Hepatocyte (in vitro differentiated cells): ENCODE measurements around the gene GRK4. TPM values are rescaled to one million over a fixed set of nuclear protein-coding genes. Genes with fewer than 3 reads are reported as not detected.

Experiments used
- DNase-seq: peaks from one replicate; pipeline ENCODE4 v3.0.0-alpha.2; 2016; ENCODE audit warnings: low spot score
- H2AFZ ChIP-seq: fragments of 200-600 bp; sonication (generic); 2 replicates; pipeline ENCODE4 v1.6.0; 2016; ENCODE audit warnings: antibody characterized with exemption, mild to moderate bottlenecking
- H3K27ac ChIP-seq: fragments of 200-600 bp; sonication (generic); 2 replicates; pipeline ENCODE4 v1.5.1; 2016; ENCODE audit warnings: mild to moderate bottlenecking
- H3K27me3 ChIP-seq: fragments of 200-600 bp; sonication (generic); 2 replicates; pipeline ENCODE4 v1.6.1; 2016
- H3K36me3 ChIP-seq: fragments of 200-600 bp; sonication (generic); replicated peaks from 2 replicates; pipeline ENCODE4 v1.5.1; 2016; ENCODE audit warnings: low read depth; ENCODE audit not compliant: insufficient read depth
- H3K4me1 ChIP-seq: fragments of 200-600 bp; sonication (generic); 2 replicates; pipeline ENCODE4 v1.5.1; 2016; ENCODE audit warnings: mild to moderate bottlenecking, moderate library complexity; ENCODE audit not compliant: insufficient read depth
- H3K4me2 ChIP-seq: fragments of 200-600 bp; sonication (generic); 2 replicates; pipeline ENCODE4 v1.6.0; 2016
- H3K4me3 ChIP-seq: fragments of 200-600 bp; sonication (generic); 2 replicates; pipeline ENCODE4 v1.5.1; 2016; ENCODE audit warnings: mild to moderate bottlenecking
- H3K79me2 ChIP-seq: fragments of 200-600 bp; sonication (generic); 2 replicates; pipeline ENCODE4 v1.6.0; 2017; ENCODE audit warnings: mild to moderate bottlenecking
- H3K9me2 ChIP-seq: fragments of 200-600 bp; sonication (generic); replicated peaks from 2 replicates; pipeline ENCODE4 v1.6.0; 2017; ENCODE audit warnings: mild to moderate bottlenecking; ENCODE audit not compliant: insufficient read depth
- H3K9me3 ChIP-seq: fragments of 200-600 bp; sonication (generic); 2 replicates; pipeline ENCODE4 v1.5.1; 2016; ENCODE audit warnings: low read depth, mild to moderate bottlenecking
- H4K20me1 ChIP-seq: fragments of 200-600 bp; sonication (generic); 2 replicates; pipeline ENCODE4 v1.6.0; 2016; ENCODE audit warnings: mild to moderate bottlenecking; ENCODE audit not compliant: insufficient read depth, poor library complexity, severe bottlenecking
- CTCF ChIP-seq: fragments of 200-600 bp; sonication (generic); IDR thresholded peaks from 2 replicates; pipeline ENCODE4 v1.5.1; 2016; ENCODE audit warnings: antibody characterized with exemption, mild to moderate bottlenecking; ENCODE audit not compliant: poor library complexity
- EZH2 ChIP-seq: fragments of 200-600 bp; sonication (generic); IDR thresholded peaks from 2 replicates; pipeline ENCODE4 v1.6.1; 2016; ENCODE audit warnings: antibody characterized with exemption, mild to moderate bottlenecking, borderline replicate concordance
- EZH2phosphoT487 ChIP-seq: fragments of 200-600 bp; sonication (generic); IDR thresholded peaks from one replicate; pipeline ENCODE4 v1.6.1; 2018; ENCODE audit warnings: antibody characterized with exemption, mild to moderate bottlenecking, low read depth, moderate library complexity; ENCODE audit not compliant: unreplicated experiment, severe bottlenecking
- WGBS: methylation state at CpG from one replicate; pipeline ENCODE4 v1.1.6; 2016; ENCODE audit warnings: low lambda C conversion rate; ENCODE audit errors: missing lambda C conversion rate; 5-methylcytosine and 5-hydroxymethylcytosine counted together
- polyA plus RNA-seq: library from polyadenylated mRNA; unstranded; fragments of >200 nt; fragmentation: Nextera tagmentation; extraction: Ambion mirVana; gene quantifications from 2 replicates; pipeline ENCODE4 v1.2.1, GENCODE V29; 2016
- total RNA-seq: library from RNA; depleted of rRNA; stranded (reverse); fragments of >200 nt; gene quantifications from 2 replicates; pipeline ENCODE4 v1.2.3, GENCODE V29; 2014

Gene GRK4
- total and polyA plus RNA-seq, 2 experiments from 2014 or later, result 4.9 to 6.1 TPM

- Histone ChIP-seq H3K79me2 (no peaks in the 10 kb centered on the region), H3K27me3 (no peaks in the 10 kb centered on the region), H3K4me2 (no peak overlapping the region), H3K4me1 (no peaks in the 10 kb centered on the region), H3K9me3 (no peaks in the 10 kb centered on the region), H3K4me3 (no peak overlapping the region), H4K20me1 (no peaks in the 10 kb centered on the region), H3K27ac (no peak overlapping the region), H3K36me3 (no peaks in the 10 kb centered on the region), H3K9me2 (no peaks in the 10 kb centered on the region), H2AFZ (no peak overlapping the region)
- no peak for DNase-seq
- no peak for TF ChIP-seq EZH2phosphoT487
- TF ChIP-seq EZH2, result no peak
- TF ChIP-seq CTCF, result no peak
- 90% methylated on average over 18 of the region's 18 CpGs for WGBS
Measured at GRCh38 chr4:3030566-3031356, 67.4 kb downstream of the GRK4 start.

GRCh38 chr4:3031357-3032082 is 68.1 kb downstream of the GRK4 start:
- no peaks in the 10 kb centered on the region for H3K36me3 ChIP-seq
- H3K27ac ChIP-seq, result no peak overlapping the region
- no peak overlapping the region for H3K4me2 ChIP-seq
- no peaks in the 10 kb centered on the region for H3K9me3 ChIP-seq
- 86% methylated on average over 12 of the region's 12 CpGs for WGBS
- H3K4me1 ChIP-seq, result no peaks in the 10 kb centered on the region
- no peak for DNase-seq
- no peaks in the 10 kb centered on the region for H4K20me1 ChIP-seq
- H2AFZ ChIP-seq, result no peak overlapping the region
- H3K9me2 ChIP-seq, result no peaks in the 10 kb centered on the region
- no peaks in the 10 kb centered on the region for H3K27me3 ChIP-seq
- H3K4me3 ChIP-seq, result no peak overlapping the region
- TF ChIP-seq CTCF (no peak), EZH2 (no peak), EZH2phosphoT487 (no peak)
- H3K79me2 ChIP-seq, result no peaks in the 10 kb centered on the region

- Histone ChIP-seq H3K4me2 (no peak overlapping the region), H3K79me2 (no peaks in the 10 kb centered on the region), H4K20me1 (no peaks in the 10 kb centered on the region), H3K4me3 (no peak overlapping the region), H3K27ac (no peak overlapping the region), H3K9me3 (no peaks in the 10 kb centered on the region), H3K9me2 (no peaks in the 10 kb centered on the region), H3K36me3 (no peaks in the 10 kb centered on the region), H2AFZ (no peak overlapping the region), H3K27me3 (no peaks in the 10 kb centered on the region), H3K4me1 (no peaks in the 10 kb centered on the region)
- DNase-seq, result no peak
- TF ChIP-seq EZH2 (no peak), CTCF (no peak), EZH2phosphoT487 (no peak)
- WGBS, result 93% methylated on average over 8 of the region's 8 CpGs
Measured at GRCh38 chr4:3034231-3034630, 70.9 kb downstream of the GRK4 start.
